Keratinocyte (primary cell): ENCODE data around the gene MKS1.

Source experiments
- CTCF ChIP-seq, 3 experiments: IDR thresholded peaks in 1 of 3; conservative IDR thresholded peaks in 1 of 3; optimal IDR thresholded peaks in 1 of 3; 2 replicates in 2 of 3; 3 replicates in 1 of 3; pipeline versions ENCODE3 to v1.5.1; 2011; ENCODE audit warnings: low read length in 3 of 3, mild to moderate bottlenecking in 3 of 3, moderate library complexity in 2 of 3, control low read depth in 1 of 3, inconsistent platforms in 1 of 3; ENCODE audit not compliant: insufficient read depth in 2 of 3; ENCODE audit errors: extremely low read depth in 1 of 3
- EZH2 ChIP-seq: IDR thresholded peaks from one replicate; pipeline ENCODE4 v1.6.1; 2012; ENCODE audit warnings: inconsistent platforms, mild to moderate bottlenecking, low read length, moderate library complexity

- TF ChIP-seq CTCF (optimal IDR thresholded peaks at IDR 0.05 in 1 of 3, IDR thresholded peaks at IDR 0.05 in 1 of 3, conservative IDR thresholded peaks at IDR 0.05 in 1 of 3; ENCODE audit: extremely low read depth in 1 of 3, insufficient read depth in 2 of 3, low read length in 3 of 3): no peak
- peak; percentile 69 for TF ChIP-seq EZH2
These were observed 61.9 kb downstream of the MKS1 start for GRCh38 chr17:58156839-58157803.
